HUDEP-2 (cell line): Measurements from ENCODE around the gene SLC38A10.
"Not testable (repeated sequence)": the region's sequence is repeated elsewhere in the genome, so short reads cannot be mapped to it uniquely, and the experiment has no call there.

Source experiments
- DNase-seq, 76 experiments: peaks; one replicate each; lab custom pipeline; 2025; ENCODE audit not compliant: unreplicated experiment in 76 of 76; lab: John Stamatoyannopoulos, UW

Gene SLC38A10

DNA sequence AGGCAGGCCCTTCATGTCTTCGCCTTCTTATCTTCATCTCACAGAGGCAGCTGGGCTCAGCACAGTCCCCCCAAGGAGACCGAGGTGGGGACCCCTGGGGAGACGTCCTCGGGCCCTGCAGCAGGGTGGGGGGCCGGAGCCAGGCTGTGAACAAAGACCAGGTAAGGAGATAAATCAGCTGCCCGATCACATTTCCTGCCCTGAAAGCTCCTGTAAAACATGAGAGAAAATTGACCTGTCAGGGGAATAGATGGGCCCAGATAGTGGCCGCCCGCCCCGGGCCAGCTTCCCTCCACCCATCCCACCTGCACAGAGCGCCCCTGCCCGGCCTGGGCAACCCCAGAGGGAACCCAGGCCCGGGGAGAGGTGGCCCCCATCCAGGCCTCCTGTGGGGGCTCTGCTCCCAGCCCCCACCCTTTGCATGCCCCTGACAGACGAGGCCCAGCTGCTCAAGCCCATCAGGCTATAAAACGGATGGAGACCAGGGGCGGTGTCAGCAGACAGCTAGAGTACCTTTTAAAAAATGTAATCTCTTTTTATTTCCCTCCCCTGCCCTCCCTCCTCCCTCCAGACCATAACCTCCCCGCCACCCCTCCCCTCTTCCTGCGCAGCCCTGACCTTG, 18.8 kb upstream of the SLC38A10 start:
- DNase-seq, result no peak

DNA sequence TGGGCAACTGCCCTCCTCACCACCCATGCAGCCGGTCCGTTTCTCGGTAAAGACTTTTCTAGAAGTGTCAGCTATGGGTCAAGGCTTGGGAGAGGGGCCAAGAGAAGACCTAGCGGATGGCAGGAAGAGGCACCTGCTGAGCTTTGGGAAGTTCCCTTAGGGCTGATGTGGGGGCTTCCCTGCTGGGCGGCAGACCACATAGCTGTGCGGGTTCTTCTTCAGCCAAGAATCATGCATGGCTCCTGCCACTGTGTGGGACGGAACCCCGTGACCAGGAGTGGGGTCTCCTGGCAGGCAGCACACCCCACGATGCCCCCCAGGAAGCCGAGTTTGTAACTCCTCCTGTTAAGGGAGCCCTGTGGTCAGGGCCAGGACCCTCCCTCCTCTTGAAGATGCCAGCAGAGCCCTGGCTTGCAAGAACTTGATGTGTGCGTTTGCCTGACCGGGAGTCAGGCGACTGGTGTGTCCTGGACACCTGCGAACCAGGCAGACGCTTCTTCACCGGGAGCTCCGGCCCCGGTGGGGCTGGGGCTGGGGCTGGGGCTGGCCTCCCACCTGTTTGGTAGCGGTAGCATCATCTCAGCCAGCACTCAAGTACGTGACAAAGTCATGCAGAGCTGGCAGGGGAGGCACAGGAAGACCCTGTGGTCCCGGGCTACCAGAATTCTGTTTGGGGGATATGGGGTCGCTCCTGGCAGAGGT, 17.7 kb upstream of the SLC38A10 start:
- no peak for DNase-seq

DNA sequence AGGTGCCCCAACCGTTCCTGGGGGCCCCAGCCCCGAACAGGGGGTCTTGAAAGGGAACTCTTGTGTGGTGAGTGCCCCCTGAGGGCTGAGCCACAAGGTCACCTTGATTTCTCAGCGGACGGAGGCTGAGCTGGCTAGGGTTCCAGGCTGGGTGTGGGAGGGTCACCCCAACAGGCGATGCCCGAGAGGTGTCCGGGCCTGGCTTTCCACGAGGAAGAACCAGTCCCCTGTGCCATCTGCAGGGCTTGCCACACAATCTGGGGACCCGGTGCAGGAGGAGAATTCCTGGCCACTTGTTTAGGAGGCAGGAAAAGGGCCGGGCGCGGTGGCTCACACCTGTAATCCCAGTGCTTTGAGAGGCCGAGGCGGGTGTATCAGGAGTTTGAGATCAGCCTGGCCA, 16.8 kb upstream of the SLC38A10 start:
- DNase-seq, result no peak

DNA sequence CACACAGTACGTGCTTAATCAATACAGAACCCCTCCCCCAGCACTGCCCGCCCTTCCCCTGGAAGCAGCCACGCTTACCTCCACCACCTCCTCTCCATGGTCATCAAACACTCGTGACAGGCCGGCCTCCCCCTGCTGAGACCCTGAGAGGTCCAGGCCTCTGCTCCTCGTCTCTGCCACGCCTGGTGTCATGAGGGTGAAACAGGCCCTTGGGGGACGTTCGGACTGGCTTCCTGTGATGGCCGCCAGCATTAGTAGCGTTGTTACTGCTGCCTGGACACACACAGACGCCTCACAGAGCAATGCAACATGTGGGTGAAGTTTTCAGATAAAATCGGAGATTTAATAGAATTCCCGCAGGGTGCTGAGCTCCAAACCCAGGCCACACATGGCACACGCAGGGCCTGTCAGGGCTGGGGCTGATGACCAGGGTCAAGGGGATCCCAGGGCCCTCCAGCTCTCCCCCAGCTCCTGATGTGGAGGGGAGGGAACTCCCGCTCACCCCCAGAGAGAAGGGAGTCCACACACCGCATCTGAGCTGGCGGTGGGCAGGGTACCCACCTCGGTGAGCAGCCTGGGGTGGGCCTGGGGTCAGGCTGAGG, 15.9 kb upstream of the SLC38A10 start:
- no peak for DNase-seq

DNA sequence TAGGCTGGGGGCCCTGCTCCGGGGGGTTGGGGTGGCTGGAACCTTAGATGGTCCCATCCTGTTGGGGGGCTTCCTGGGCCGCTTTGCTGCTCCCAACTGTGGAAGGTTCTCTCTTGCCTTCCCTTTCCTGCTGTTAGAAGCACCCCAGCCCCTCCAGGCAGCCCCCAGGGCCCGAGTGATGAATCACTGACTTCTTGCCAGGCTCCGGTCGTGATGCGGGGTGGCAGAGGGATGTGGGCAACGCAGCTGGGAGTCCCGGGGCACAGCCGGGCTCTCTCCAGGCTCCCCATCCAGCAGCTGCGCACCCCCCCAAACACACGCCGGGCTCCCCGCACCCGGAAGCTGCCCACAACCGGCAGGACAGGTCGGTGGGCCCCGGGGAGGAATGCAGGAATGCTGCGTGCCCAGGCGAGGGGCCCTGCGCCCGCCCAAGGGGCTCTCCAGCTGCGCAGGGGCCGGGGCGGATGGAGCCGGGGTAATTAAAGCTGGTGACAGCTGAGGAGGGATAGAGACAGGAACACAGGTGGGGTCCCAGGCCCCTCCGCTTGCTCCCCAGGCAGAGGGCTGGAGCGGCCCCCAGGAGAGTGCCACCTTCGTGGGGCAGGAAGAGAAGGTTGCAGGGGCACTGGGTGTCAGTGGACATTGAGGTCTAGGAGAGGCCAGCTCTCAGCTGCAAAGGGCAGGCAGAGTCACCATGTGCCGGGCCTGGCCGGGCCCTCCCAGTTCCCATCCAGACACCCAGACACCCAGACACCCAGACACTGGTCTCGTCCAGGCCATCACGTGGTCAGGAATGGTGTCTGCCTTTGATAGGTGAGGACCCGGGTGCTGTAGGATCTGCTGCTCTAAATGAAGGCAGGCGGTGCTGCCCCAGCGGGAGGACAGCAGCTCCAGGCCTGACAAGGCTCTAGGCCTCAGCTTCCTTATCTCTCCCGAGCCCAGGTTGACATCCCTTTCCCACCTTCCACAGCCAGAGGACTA, 15.0 kb upstream of the SLC38A10 start:
- no peak for DNase-seq

DNA sequence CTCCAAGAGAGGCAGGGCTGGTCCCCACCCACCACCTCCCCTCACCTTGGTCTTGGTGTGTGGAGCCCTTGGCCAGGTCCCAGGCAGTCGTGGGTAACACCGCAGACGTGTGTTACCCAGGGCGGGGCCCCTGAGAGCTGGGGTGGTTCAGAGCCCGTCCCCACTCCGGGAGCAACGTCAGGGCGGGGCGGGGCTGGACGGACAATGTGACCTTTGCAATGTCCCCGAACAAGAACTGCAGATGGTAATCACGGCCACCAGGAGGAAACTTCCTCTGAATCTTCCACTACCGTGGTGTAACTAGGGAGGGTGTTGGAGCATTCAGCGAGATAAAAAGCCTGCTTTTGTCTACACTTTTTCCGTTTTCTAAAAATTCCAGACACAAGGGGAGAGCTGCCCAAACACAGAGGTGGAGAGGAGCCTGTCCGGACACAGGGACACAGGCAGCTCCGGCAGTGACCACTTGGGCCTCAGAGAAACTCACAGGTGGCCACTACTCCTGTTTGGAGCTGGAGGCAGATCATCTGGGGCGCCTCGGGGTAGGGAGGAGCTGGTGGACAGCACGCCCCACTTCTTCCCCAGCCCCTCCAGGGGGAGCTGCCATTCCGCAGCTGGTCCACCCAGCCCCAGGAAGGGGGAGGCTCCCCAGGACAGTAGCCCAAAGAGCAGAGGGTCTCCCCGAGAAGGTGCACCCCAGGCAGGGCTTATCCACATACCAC, 14.2 kb upstream of the SLC38A10 start:
- DNase-seq, result peak in 70 of 76 experiments; percentile 15 to 89 (median 64)

DNA sequence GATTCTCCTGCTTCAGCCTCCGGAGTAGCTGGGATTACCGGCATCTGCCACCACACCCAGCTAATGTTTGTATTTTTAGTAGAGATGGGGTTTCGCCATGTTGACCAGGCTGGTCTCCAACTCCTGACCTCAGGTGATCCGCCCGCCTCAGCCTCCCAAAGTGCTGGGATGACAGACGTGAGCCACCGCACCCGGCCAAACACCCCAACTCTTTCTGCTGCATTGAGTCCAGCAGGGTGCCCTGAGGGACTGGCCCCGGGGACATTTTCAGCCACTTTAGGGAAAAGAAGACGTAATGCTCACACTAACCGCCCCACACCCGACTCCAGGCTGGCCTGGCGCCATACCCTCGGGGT, 13.7 kb upstream of the SLC38A10 start:
- not testable (repeated sequence) for DNase-seq

DNA sequence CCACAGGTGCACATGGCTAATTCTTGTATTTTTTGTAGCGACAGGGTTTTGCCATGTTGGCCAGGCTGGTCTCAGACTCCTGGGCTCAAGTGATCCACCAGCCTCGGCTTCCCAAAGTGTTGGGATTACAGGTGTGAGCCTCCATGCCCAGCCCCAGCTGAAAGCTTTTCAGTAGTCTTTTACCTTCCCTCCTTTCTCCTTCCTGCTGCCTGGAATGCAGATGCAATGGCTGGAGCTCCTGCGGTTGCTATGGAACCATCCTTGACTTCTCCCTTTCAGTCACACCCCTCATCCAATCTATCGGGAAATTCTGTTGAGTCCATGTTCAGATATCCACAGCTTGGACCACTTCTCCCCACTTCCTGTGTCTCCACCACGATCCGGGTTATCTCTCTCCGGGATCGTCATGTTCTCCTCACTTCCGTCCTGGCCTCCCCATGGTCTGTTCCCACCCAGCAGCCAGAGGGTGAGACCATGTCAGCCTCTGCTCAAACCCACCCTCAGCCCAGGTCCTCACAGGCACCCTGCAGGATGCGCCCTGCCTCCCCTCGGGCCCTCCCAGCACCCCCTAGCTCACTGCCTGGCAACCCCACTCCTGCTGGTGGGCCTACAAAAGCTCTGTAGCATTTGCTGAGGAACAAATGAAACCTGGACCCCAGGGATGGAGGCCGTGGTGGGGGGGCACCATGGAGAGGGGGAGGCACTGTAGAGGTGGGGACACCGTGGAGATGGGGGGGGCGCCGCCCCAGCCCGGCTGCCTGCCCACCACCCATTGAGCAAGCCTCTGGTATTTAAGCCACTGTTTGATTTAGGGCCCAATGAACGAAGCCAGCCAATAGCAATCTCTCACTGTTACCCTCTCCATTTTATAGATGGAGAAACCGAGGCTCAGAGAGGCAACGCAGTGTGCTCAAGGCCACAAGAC, 12.8 kb upstream of the SLC38A10 start:
- no peak for DNase-seq

DNA sequence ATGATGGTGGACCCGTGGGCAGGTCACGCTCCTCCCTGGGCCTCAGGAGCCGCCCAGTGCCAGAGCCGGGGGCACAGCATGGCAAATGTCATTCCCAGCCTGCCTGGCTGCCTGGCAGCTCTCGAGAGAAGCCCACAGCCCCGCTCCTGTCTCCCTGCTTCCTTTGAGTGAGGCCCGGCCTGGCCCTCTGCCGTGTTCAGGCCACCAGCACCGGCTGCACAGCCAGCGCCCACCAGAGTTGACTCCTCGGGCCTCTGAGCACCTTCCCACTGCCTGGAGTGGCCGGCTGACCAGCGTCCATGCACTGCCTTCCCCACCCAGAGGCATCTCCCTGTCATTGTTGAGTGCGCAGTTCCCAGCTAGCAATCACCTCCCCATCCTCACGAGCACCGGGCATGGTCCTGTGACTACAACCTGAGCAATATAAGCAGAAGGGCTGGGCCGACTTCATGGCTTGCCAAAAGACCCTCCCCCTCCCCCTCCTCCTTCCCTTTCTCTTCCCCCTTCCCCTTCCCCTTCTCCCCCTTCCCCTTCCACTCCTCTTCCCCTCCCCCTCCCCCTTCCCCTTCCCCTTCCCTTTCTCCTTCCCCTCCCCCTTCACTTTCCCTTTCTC, 11.9 kb upstream of the SLC38A10 start:
- no peak for DNase-seq

DNA sequence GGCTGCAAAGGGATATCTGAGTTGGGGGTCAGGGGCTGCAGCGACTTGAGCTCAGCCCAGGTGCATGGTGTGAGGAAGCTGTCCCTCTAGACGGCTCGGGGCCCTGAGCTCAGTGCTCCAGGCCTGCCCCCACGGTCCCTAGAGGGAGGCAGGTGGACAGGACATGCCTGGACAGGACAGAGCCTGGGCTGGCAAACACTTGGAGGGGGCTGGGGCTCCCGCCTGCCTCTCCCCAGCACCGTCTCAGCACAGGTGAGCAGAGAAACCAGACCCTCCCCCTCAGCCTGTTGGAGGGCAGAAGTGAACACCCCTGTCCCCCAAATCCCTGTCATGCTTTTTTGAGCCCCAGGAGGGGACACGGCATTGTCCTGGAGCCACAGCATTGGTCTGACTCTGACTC, 11.4 kb upstream of the SLC38A10 start:
- no peak for DNase-seq

DNA sequence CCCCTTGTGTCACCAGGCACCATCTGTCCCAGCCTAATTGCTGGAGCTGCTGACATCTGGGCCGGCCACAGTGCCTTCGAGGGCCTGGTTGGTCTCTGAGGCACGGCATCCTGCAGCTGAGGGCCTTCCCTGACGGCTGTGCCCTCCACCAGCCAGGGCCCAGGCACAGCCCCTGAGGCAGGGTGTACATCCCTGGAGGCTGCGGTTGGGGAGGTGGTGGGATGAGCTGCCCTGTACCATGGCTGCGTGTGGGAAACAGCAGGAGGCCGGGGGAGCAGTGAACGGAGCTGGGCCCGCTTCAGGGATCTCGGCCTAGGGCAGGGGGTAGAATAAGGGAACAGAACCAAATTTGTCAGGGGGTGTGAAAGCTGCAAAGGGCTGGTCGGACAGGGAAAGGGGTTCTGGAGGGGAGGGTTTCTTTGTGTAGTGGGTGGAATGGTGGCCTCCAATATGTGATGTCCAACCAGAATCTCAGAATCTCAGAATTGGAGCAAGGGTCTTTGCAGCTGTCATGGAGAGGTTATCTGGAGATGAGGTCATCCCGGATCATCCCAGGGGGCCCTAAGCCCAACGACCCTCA, 10.0 kb upstream of the SLC38A10 start:
- no peak for DNase-seq

DNA sequence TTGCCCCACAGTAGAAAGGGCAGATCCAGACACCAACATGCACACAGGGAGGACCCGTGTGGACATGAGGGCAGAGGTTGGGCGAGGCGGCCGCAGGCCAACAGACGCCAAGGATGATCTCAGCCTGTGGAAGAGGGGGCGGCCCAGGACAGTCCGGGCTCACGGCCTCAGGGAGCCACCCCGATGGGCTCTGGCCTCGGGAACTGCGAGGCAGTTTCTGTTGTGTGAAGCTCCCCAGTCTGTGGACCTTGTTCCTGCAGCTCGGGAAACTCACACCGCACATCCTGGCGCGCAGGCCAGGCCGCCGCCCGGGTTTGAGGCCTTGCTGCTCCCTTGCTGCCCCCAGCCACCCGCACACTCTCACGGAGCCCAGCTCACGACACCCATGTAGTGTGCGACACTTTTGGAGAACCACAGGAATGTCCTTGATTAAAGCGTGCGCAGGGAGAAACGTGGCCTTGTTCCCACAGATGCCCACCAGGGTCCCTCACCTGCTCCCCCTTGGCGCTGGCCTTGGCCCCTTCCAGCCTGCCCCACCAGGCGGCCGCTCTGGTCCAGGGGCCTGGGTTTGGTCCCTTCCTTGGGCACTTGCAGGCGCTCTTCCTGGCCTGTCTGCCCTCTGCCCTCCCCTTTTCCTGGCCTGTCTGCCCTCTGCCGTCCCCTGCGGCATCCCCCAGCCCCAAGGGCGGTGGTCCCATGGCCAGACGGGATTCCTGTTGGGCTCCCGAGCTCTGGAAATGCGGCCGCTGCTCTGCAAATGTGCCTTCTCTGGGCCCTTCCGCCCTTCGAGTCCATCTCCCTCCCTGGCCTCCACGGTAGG, 9.3 kb upstream of the SLC38A10 start:
- no peak for DNase-seq

DNA sequence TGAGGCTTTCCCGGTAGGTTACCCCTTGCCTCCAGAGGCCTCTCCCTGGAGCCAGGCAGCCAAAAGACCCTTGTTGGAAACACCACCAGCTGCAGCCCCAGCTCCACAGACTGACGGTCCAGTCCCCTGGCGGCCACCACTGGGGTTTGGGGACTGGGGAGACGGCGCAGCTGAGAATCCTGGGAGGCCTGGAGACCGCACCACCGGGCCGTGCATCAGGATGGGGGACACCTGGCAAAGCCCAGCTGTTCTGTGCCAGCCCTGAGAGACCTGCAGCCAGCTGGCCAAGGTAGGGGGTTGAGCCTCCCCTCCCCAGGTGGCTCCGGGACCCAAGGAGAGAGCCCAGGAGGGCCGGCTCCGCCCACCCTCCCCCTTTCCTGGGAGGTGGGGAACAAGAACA, 8.3 kb upstream of the SLC38A10 start:
- no peak for DNase-seq

DNA sequence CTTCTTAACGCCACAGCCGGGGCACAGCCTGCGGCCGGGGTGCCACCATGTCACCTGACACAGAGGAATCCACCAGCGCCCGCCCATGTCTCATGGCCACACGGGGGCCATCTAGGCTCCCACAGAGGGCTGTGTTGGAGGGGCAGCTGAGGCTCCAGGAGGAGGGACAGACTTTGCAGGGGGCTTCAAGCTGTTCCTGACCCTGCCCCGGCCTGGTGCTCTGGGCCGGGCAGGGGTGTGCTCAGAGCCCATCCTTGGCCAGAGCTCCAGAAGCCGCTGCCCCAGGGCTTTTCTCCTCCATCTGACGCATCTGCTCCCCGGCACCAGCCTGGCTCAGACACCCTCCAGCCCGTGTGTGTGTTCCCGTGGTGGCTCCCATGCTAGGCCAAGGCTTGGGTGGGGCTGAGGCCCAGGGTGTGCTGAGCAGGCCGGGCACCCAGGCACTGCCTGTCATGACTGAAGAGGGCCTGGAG, 7.8 kb upstream of the SLC38A10 start:
- DNase-seq, result no peak

DNA sequence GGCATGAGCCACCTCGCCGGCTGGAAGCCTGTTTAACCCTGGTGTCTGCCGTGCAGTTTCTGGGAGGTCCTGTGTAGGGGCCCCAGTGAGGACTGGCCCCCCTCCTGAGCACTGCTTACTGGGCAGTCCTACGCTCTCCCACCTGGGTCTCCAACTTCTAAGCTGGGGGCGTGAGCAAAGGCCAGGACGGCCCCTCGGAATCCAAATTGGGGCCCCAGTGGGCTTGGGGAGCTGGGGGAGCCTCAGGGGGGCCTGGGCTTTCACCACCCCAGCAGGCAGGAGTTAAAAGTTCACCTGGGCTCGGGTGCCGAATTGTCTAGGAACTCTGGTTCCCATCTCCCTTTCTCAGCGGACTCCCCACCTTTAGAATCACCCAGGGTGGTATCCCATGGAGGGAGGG, 7.2 kb upstream of the SLC38A10 start:
- no peak for DNase-seq

DNA sequence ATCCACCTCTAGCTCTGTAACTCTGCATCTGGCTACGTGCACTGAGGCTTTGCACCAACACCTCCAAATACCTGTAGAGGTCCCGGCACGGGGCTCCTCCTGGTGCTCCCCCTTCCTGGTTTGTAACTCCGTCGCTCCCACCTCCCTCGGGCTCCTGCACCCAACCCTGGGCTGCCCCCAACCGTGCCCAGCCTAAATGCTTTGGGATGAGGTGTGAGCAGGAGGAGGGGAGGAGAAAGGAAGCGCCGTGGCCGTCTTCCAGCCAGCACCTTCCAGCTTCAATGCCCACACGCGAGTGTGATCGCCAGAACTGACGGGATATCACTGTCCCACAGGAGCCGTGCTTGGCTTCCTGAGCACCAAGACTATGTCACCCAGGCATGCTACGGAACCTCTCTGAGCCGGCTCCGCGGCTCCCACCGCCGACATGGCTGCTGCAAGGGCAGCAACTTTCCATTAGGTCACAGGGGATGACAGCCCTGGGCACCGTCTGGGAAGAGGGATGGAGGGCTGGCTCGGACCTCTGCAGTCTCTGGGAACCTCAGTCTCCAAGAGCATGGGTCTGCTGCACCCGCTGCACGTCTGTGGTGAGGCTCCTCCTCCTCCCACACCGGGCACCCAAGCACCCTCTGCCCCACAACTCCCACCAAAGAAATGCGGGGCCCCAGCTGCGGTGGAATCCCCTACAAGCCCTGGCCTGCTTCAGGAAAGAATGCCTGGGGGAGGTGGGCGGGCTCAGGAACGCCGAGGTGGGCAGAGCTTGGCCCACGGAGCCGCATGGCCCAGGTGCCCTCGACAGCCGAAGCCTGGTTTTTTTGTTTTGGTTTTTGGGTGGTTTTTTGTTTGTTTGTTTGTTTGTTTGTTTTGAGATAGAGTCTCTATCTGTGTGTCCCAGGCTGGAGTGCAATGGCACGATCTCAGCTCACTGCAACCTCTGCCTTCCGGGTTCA, 6.4 kb upstream of the SLC38A10 start:
- no peak for DNase-seq
